Karpas-422 (cell line): Measurements from ENCODE around the gene SLC37A3. TPM values are rescaled to one million over a fixed set of nuclear protein-coding genes. Genes with fewer than 3 reads are reported as not detected.
A peak's percentile ranks its signal among the peaks of the same experiment; 100 is the strongest.

Experiments used
- DNase-seq: peaks from one replicate; pipeline ENCODE4 v3.0.0-alpha.2; 2015
- H2AFZ ChIP-seq: fragments of 200-600 bp; sonication (generic); 2 replicates; pipeline ENCODE4 v1.6.1; 2014; ENCODE audit warnings: antibody characterized with exemption, low read length, mixed read lengths
- H3K27ac ChIP-seq: fragments of 200-600 bp; sonication (generic); 2 replicates; pipeline ENCODE4 v1.5.1; 2014; ENCODE audit warnings: mild to moderate bottlenecking, low read length, moderate library complexity
- H3K27me3 ChIP-seq: fragments of 200-600 bp; sonication (generic); 2 replicates; pipeline ENCODE4 v1.6.1; 2014; ENCODE audit warnings: low read length, mixed read lengths
- H3K36me3 ChIP-seq: fragments of 200-600 bp; sonication (generic); 2 replicates; pipeline ENCODE4 v1.6.1; 2014; ENCODE audit warnings: low read length, mixed read lengths; ENCODE audit not compliant: insufficient read depth
- H3K4me1 ChIP-seq: fragments of 200-600 bp; sonication (generic); 2 replicates; pipeline ENCODE4 v1.6.1; 2014; ENCODE audit warnings: mild to moderate bottlenecking, low read length, mixed read lengths
- H3K4me2 ChIP-seq: fragments of 200-600 bp; sonication (generic); 2 replicates; pipeline ENCODE4 v1.6.1; 2014; ENCODE audit warnings: low read length, low read depth, mild to moderate bottlenecking; ENCODE audit not compliant: poor library complexity, severe bottlenecking
- H3K4me3 ChIP-seq: fragments of 200-600 bp; sonication (generic); 2 replicates; pipeline ENCODE4 v1.5.1; 2014; ENCODE audit warnings: mild to moderate bottlenecking, antibody characterized with exemption, low read length, mixed read lengths
- H3K79me2 ChIP-seq: fragments of 200-600 bp; sonication (generic); 2 replicates; pipeline ENCODE4 v1.6.1; 2014; ENCODE audit warnings: mild to moderate bottlenecking, low read length, mixed read lengths
- H3K9ac ChIP-seq: fragments of 200-600 bp; sonication (generic); 2 replicates; pipeline ENCODE4 v1.6.0; 2014; ENCODE audit warnings: low read length
- H3K9me2 ChIP-seq: fragments of 200-600 bp; sonication (generic), shearing (Covaris generic); replicated peaks from 2 replicates; pipeline ENCODE4 v1.6.0; 2014; ENCODE audit warnings: mild to moderate bottlenecking, low read length, moderate library complexity; ENCODE audit not compliant: insufficient read depth
- H3K9me3 ChIP-seq: fragments of 300-700, 200-600 bp; sonication (generic); 2 replicates; pipeline ENCODE4 v1.6.1; 2014; ENCODE audit warnings: low read length, mixed read lengths
- H4K20me1 ChIP-seq: fragments of 200-600 bp; sonication (generic); 2 replicates; pipeline ENCODE4 v1.6.1; 2014; ENCODE audit warnings: mild to moderate bottlenecking, antibody characterized with exemption, low read length, low read depth; ENCODE audit not compliant: insufficient read depth
- total RNA-seq: library from RNA; depleted of rRNA; stranded (reverse); fragments of >200 nt; shearing (Covaris generic); gene quantifications from 2 replicates; pipeline ENCODE4 v1.2.3, GENCODE V29; 2014; ENCODE audit warnings: low replicate concordance

The SLC37A3 gene
- total RNA-seq, 1 experiment from 2014 or later: 4.2 TPM

DNA sequence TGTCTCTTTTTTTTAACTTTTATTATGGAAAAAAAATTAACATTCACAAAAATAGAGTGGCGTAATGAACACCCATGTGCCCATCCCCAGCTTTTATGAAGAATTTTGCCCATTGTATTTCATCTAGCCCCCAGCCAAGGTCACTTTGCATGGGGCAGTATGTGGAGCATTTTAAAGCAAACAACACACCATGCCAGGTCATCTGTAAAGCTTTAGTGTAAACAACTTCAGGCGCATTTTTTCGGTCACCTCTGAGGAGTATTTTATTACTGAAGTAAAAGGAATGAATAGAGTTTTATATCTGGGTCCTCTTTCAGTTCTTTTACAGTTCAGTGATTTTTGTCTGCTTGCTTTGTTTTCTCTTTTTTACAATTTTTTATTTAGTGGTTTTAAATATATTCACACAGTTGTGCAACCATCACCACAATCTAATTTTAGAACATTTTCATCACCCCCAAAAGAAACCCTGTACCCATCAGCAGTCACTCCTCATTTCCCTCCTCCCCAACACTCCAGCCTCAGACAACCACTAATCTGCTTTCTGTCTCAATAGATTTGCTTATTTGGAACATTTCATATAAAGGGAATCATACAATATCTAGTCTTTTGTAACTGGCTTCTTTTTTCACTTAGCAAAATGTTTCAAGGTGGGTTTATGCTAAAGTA, 87.9 kb downstream of the SLC37A3 start:
- H3K4me3 ChIP-seq: no peak overlapping the region
- H3K4me2 ChIP-seq: no peak overlapping the region
- H3K36me3 ChIP-seq: no peaks in the 10 kb centered on the region
- H3K27me3 ChIP-seq: no peaks in the 10 kb centered on the region
- H3K4me1 ChIP-seq: no peaks in the 10 kb centered on the region
- H3K79me2 ChIP-seq: no peaks in the 10 kb centered on the region
- no peak overlapping the region for H3K27ac ChIP-seq
- H3K9ac ChIP-seq: no peak overlapping the region
- H4K20me1 ChIP-seq: no peaks in the 10 kb centered on the region
- H3K9me2 ChIP-seq: no peaks in the 10 kb centered on the region
- no peak for DNase-seq
- no peak overlapping the region for H2AFZ ChIP-seq
- H3K9me3 ChIP-seq: peaks cover 6% of the 10 kb centered on the region

- Histone ChIP-seq H3K27me3 (no peaks in the 10 kb centered on the region), H3K36me3 (no peaks in the 10 kb centered on the region), H3K27ac (no peak overlapping the region), H3K4me3 (no peak overlapping the region), H3K79me2 (no peaks in the 10 kb centered on the region), H3K4me2 (no peak overlapping the region), H3K4me1 (peaks cover 6% of the 10 kb centered on the region), H3K9me2 (no peaks in the 10 kb centered on the region), H3K9me3 (peaks cover 6% of the 10 kb centered on the region), H2AFZ (no peak overlapping the region), H3K9ac (no peak overlapping the region), H4K20me1 (no peaks in the 10 kb centered on the region)
- DNase-seq: no peak
Measured at GRCh38 chr7:140308060-140308459, 90.3 kb downstream of the SLC37A3 start.

GRCh38 chr7:140304191-140304799, 94.0 kb downstream of the SLC37A3 start:
- H3K9ac ChIP-seq: no peak overlapping the region
- no peak overlapping the region for H3K4me2 ChIP-seq
- no peaks in the 10 kb centered on the region for H3K36me3 ChIP-seq
- no peak overlapping the region for H2AFZ ChIP-seq
- no peaks in the 10 kb centered on the region for H3K9me3 ChIP-seq
- H3K27ac ChIP-seq: no peak overlapping the region
- peaks cover 6% of the 10 kb centered on the region for H3K4me1 ChIP-seq
- peak; percentile 65 for DNase-seq
- H3K27me3 ChIP-seq: no peaks in the 10 kb centered on the region
- H3K9me2 ChIP-seq: no peaks in the 10 kb centered on the region
- no peaks in the 10 kb centered on the region for H3K79me2 ChIP-seq
- no peak overlapping the region for H3K4me3 ChIP-seq
- H4K20me1 ChIP-seq: no peaks in the 10 kb centered on the region

- Histone ChIP-seq H3K27me3 (no peaks in the 10 kb centered on the region), H3K36me3 (no peaks in the 10 kb centered on the region), H3K79me2 (no peaks in the 10 kb centered on the region), H2AFZ (no peak overlapping the region), H4K20me1 (no peaks in the 10 kb centered on the region), H3K4me1 (peaks cover 6% of the 10 kb centered on the region), H3K9ac (no peak overlapping the region), H3K4me3 (no peak overlapping the region), H3K9me3 (no peaks in the 10 kb centered on the region), H3K9me2 (no peaks in the 10 kb centered on the region), H3K27ac (no peak overlapping the region), H3K4me2 (no peak overlapping the region)
- DNase-seq: no peak
Measured at GRCh38 chr7:140300243-140301136, 97.8 kb downstream of the SLC37A3 start.

DNA sequence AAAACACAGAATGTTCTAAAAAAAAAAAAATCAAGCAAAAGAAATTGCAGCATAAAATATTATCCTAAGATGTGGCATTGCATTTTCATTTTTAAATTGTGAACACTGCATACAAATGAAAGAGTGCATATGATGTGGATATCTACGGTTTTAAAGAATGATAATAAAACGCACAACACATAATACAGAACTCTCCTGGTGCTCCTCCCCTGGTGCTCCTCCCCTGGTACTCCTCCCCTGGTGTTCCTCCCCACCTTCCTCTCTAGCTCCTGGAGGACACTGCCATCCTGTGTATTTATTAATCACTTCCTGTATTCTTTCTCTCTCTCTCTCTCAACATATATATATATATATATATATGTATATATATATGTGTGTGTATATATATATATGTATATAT, 100.1 kb downstream of the SLC37A3 start:
- no peak for DNase-seq
- Histone ChIP-seq H3K9me3 (no peaks in the 10 kb centered on the region), H3K27me3 (no peaks in the 10 kb centered on the region), H3K4me2 (no peak overlapping the region), H3K4me1 (no peaks in the 10 kb centered on the region), H2AFZ (no peak overlapping the region), H3K9ac (no peak overlapping the region), H3K79me2 (no peaks in the 10 kb centered on the region), H3K27ac (no peak overlapping the region), H3K4me3 (no peak overlapping the region), H3K36me3 (no peaks in the 10 kb centered on the region), H4K20me1 (no peaks in the 10 kb centered on the region), H3K9me2 (no peaks in the 10 kb centered on the region)

- Histone ChIP-seq H3K9ac (no peak overlapping the region), H2AFZ (no peak overlapping the region), H4K20me1 (no peaks in the 10 kb centered on the region), H3K9me3 (no peaks in the 10 kb centered on the region), H3K27me3 (no peaks in the 10 kb centered on the region), H3K4me2 (no peak overlapping the region), H3K27ac (no peak overlapping the region), H3K4me3 (no peak overlapping the region), H3K79me2 (no peaks in the 10 kb centered on the region), H3K9me2 (no peaks in the 10 kb centered on the region), H3K36me3 (no peaks in the 10 kb centered on the region), H3K4me1 (no peaks in the 10 kb centered on the region)
- DNase-seq: no peak
Measured at GRCh38 chr7:140297192-140297591, 101.1 kb downstream of the SLC37A3 start.

- no peaks in the 10 kb centered on the region for H3K79me2 ChIP-seq
- no peaks in the 10 kb centered on the region for H3K36me3 ChIP-seq
- H3K4me1 ChIP-seq: no peaks in the 10 kb centered on the region
- no peaks in the 10 kb centered on the region for H3K9me3 ChIP-seq
- no peak overlapping the region for H3K4me2 ChIP-seq
- H3K9me2 ChIP-seq: no peaks in the 10 kb centered on the region
- no peaks in the 10 kb centered on the region for H4K20me1 ChIP-seq
- no peaks in the 10 kb centered on the region for H3K27me3 ChIP-seq
- H3K27ac ChIP-seq: no peak overlapping the region
- DNase-seq: no peak
- H3K9ac ChIP-seq: no peak overlapping the region
- H2AFZ ChIP-seq: no peak overlapping the region
- no peak overlapping the region for H3K4me3 ChIP-seq
Measured at GRCh38 chr7:140295224-140295738, 103.0 kb downstream of the SLC37A3 start.

- H3K4me2 ChIP-seq: no peak overlapping the region
- H3K4me3 ChIP-seq: no peak overlapping the region
- no peaks in the 10 kb centered on the region for H4K20me1 ChIP-seq
- no peaks in the 10 kb centered on the region for H3K36me3 ChIP-seq
- H3K4me1 ChIP-seq: no peaks in the 10 kb centered on the region
- no peak for DNase-seq
- H2AFZ ChIP-seq: no peak overlapping the region
- no peak overlapping the region for H3K9ac ChIP-seq
- no peaks in the 10 kb centered on the region for H3K79me2 ChIP-seq
- no peaks in the 10 kb centered on the region for H3K9me3 ChIP-seq
- no peaks in the 10 kb centered on the region for H3K27me3 ChIP-seq
- no peak overlapping the region for H3K27ac ChIP-seq
- no peaks in the 10 kb centered on the region for H3K9me2 ChIP-seq
Measured at GRCh38 chr7:140294454-140294853, 103.9 kb downstream of the SLC37A3 start.
